PC-3 (cell line): ENCODE results near the gene SMARCAL1. TPM values are rescaled to one million over a fixed set of nuclear protein-coding genes. Genes with fewer than 3 reads are reported as not detected.
A peak's percentile ranks its signal among the peaks of the same experiment; 100 is the strongest.

ENCODE experiments used
- ATAC-seq: fragments of 200-7000 bp; cut with Tn5 transposase; 2 replicates; pipeline ENCODE4 v1.9.1; 2020; ENCODE audit warnings: mild to moderate bottlenecking, moderate library complexity
- BruUV-seq: library from RNA; stranded (reverse); fragments of 400-500 nt; replicated peaks from 2 replicates; lab custom pipeline; 2021; lab: Mats Ljungman, UMichigan
- CTCF ChIA-PET: fragments of 300-600 bp; sonication (Branson Sonifier 250); formaldehyde crosslinking; loops from one replicate; lab custom pipeline; 2022; ENCODE audit warnings: antibody characterized with exemption; lab: Charles Lee
- POLR2A ChIA-PET: fragments of 300-600 bp; sonication (Branson Sonifier 250); formaldehyde crosslinking; loops from one replicate; lab custom pipeline; 2022; ENCODE audit warnings: antibody characterized with exemption; ENCODE audit not compliant: unreplicated experiment; lab: Charles Lee
- DNase-seq: peaks from one replicate; pipeline ENCODE4 v3.0.0-alpha.2; 2015
- H2AFZ ChIP-seq: fragments of 300-600 bp; sonication (generic); 2 replicates; pipeline ENCODE4 v1.6.0; 2016; ENCODE audit warnings: antibody characterized with exemption, low read length
- H3F3A ChIP-seq: fragments of 300-600 bp; sonication (generic); one replicate; pipeline ENCODE4 v1.6.0; 2017; ENCODE audit warnings: antibody characterized with exemption, low read length, control low read depth, mild to moderate bottlenecking; ENCODE audit not compliant: unreplicated experiment
- H3K27ac ChIP-seq: fragments of 300-600 bp; sonication (generic); 2 replicates; pipeline ENCODE4 v1.5.1; 2016; ENCODE audit warnings: mild to moderate bottlenecking, low read length
- H3K27me3 ChIP-seq: fragments of 300-600 bp; sonication (generic); 2 replicates; pipeline ENCODE4 v1.6.1; 2016; ENCODE audit warnings: low read length, mixed read lengths
- H3K36me3 ChIP-seq: fragments of 300-600 bp; sonication (generic); 2 replicates; pipeline ENCODE4 v1.6.1; 2016; ENCODE audit warnings: low read depth, mixed run types, low read length, mixed read lengths
- H3K4me1 ChIP-seq: fragments of 300-600 bp; sonication (generic); 2 replicates; pipeline ENCODE4 v1.5.1; 2016; ENCODE audit warnings: low read length; ENCODE audit not compliant: insufficient read depth
- H3K4me2 ChIP-seq: fragments of 300-600 bp; sonication (generic); 2 replicates; pipeline ENCODE4 v1.6.0; 2016; ENCODE audit warnings: low read length
- H3K4me3 ChIP-seq: fragments of 300-600 bp; sonication (generic); 2 replicates; pipeline ENCODE4 v1.5.1; 2016; ENCODE audit warnings: mild to moderate bottlenecking, low read length, mixed read lengths
- H3K79me2 ChIP-seq: fragments of 300-600 bp; sonication (generic); 2 replicates; pipeline ENCODE4 v1.6.1; 2017; ENCODE audit warnings: low read length, mixed read lengths
- H3K9ac ChIP-seq: fragments of 300-600 bp; sonication (generic); 2 replicates; pipeline ENCODE4 v1.6.0; 2016; ENCODE audit warnings: mild to moderate bottlenecking, low read length
- H3K9me2 ChIP-seq: fragments of 300-600 bp; sonication (generic); replicated peaks from 2 replicates; pipeline ENCODE4 v1.6.1; 2016; ENCODE audit warnings: mixed run types, low read length, mixed read lengths
- H3K9me3 ChIP-seq: fragments of 300-600 bp; sonication (generic); 2 replicates; pipeline ENCODE4 v1.6.1; 2016; ENCODE audit warnings: low read length, mixed read lengths
- H4K20me1 ChIP-seq: fragments of 300-600 bp; sonication (generic); 2 replicates; pipeline ENCODE4 v1.6.1; 2016; ENCODE audit warnings: low read length, mixed read lengths
- CTCF ChIP-seq: fragments of 300-600 bp; sonication (generic); conservative IDR thresholded peaks from 2 replicates; pipeline ENCODE4 v1.5.1; 2017; ENCODE audit warnings: antibody characterized with exemption, low read depth, mild to moderate bottlenecking, low read length
- EZH2 ChIP-seq: fragments of 300-600 bp; sonication (generic); IDR thresholded peaks from one replicate; pipeline ENCODE4 v1.6.1; 2017; ENCODE audit warnings: antibody characterized with exemption, mild to moderate bottlenecking, low read length; ENCODE audit not compliant: unreplicated experiment
- EZH2phosphoT487 ChIP-seq: fragments of 300-600 bp; sonication (generic); IDR thresholded peaks from 2 replicates; pipeline ENCODE4 v1.6.1; 2018; ENCODE audit warnings: mild to moderate bottlenecking, antibody characterized with exemption, low read length, borderline replicate concordance
- intact Hi-C: fragments of 100-400 bp; cut with micrococcal nuclease; formaldehyde crosslinking; loops from 2 replicates; pipeline ENCODE4 v1.9.0; 2023
- total RNA-seq: library from RNA; depleted of rRNA; stranded (reverse); fragments of >200 nt; gene quantifications from 2 replicates; pipeline ENCODE4 v1.2.3, GENCODE V29; 2014

SMARCAL1 gene
- total RNA-seq, 1 experiment from 2014 or later: 8.3 TPM

GRCh38 chr2:216497382-216498069 is 85.2 kb downstream of the SMARCAL1 start:
- Histone ChIP-seq H3K27ac (no peak overlapping the region), H4K20me1 (peaks cover 34% of the 10 kb centered on the region), H3K4me3 (peak overlapping the region; percentile 83), H3K9ac (peak overlapping the region; percentile 99; the same call in 1 of the 2 replicates), H3K4me1 (peaks cover 49% of the 10 kb centered on the region), H3K4me2 (peak overlapping the region; percentile 97), H3K9me2 (no peaks in the 10 kb centered on the region), H2AFZ (no peak overlapping the region), H3K9me3 (no peaks in the 10 kb centered on the region), H3K79me2 (peaks cover 48% of the 10 kb centered on the region), H3F3A (no peaks in the 10 kb centered on the region), H3K27me3 (no peaks in the 10 kb centered on the region), H3K36me3 (peaks cover 34% of the 10 kb centered on the region)
- DNase-seq (no peak), ATAC-seq (no peak)
- TF ChIP-seq EZH2phosphoT487 (no peak), EZH2 (no peak), CTCF (no peak)
- CTCF ChIA-PET: no interaction called here
- intact Hi-C loops: loop anchor here (1.0 to 10.0 kb wide), 4 partner anchors 85 to 383 kb away; partner anchors contain the start of gene SMARCAL1
- POLR2A ChIA-PET: no interaction called here
- BruUV-seq: no TSS peak

- H3K9me2 ChIP-seq: no peaks in the 10 kb centered on the region
- no peaks in the 10 kb centered on the region for H3F3A ChIP-seq
- DNase-seq (no peak), ATAC-seq (no peak)
- BruUV-seq: no TSS peak
- ChIA-PET CTCF (no interaction called here), POLR2A (interaction anchor here (0.5 to 0.9 kb wide), 6 partner anchors 20 to 439 kb away, joined by 3 to 10 read pairs (median 4); partner anchors contain the start of gene SMARCAL1)
- 0 out of 2 replicates have a peak overlapping the region, but pooled peaks have one; percentile 4 for H3K27ac ChIP-seq
- H4K20me1 ChIP-seq: peaks cover 39% of the 10 kb centered on the region
- TF ChIP-seq EZH2phosphoT487 (no peak), CTCF (no peak)
- peak overlapping the region; percentile 99 for H3K9ac ChIP-seq
- peaks cover 39% of the 10 kb centered on the region for H3K36me3 ChIP-seq
- H3K79me2 ChIP-seq: peaks cover 52% of the 10 kb centered on the region
- intact Hi-C loops: loop anchor here (1.0 to 10.0 kb wide), 4 partner anchors 86 to 383 kb away; partner anchors contain the start of gene SMARCAL1
- H3K9me3 ChIP-seq: no peaks in the 10 kb centered on the region
- peaks cover 44% of the 10 kb centered on the region for H3K4me1 ChIP-seq
- peak overlapping the region; percentile 83 for H3K4me3 ChIP-seq
- H3K4me2 ChIP-seq: peak overlapping the region; percentile 97
- no peaks in the 10 kb centered on the region for H3K27me3 ChIP-seq
- peak overlapping the region; percentile 98 for H2AFZ ChIP-seq
Observed at GRCh38 chr2:216498070-216498378, 85.7 kb downstream of the SMARCAL1 start.
